Loucy (cell line): ENCODE data around the gene RNU5D-1.

Source experiments
- H2AFZ ChIP-seq: fragments of 200-600 bp; sonication (generic); 2 replicates; pipeline ENCODE4 v1.6.0; 2016; ENCODE audit warnings: antibody characterized with exemption, mild to moderate bottlenecking, low read length, moderate library complexity
- H3F3A ChIP-seq: fragments of 200-600 bp; 2 replicates; pipeline ENCODE4 v1.6.0; 2016; ENCODE audit warnings: antibody characterized with exemption, low read depth, mild to moderate bottlenecking
- H3K27me3 ChIP-seq: fragments of 200-600 bp; sonication (generic); 2 replicates; pipeline ENCODE4 v1.6.1; 2014; ENCODE audit warnings: low read length, mild to moderate bottlenecking; ENCODE audit not compliant: insufficient read depth, poor library complexity, severe bottlenecking
- H3K36me3 ChIP-seq: fragments of 200-600 bp; sonication (generic); 2 replicates; pipeline ENCODE4 v1.6.1; 2016; ENCODE audit warnings: low read length; ENCODE audit not compliant: insufficient read depth
- H3K4me1 ChIP-seq: fragments of 200-600 bp; sonication (generic); 2 replicates; pipeline ENCODE4 v1.5.1; 2014; ENCODE audit warnings: low read length, mild to moderate bottlenecking; ENCODE audit not compliant: insufficient read depth, poor library complexity, severe bottlenecking
- H3K4me2 ChIP-seq: fragments of 200-600 bp; sonication (generic); 2 replicates; pipeline ENCODE4 v1.6.0; 2014; ENCODE audit warnings: antibody characterized with exemption, low read length, low read depth, mild to moderate bottlenecking; ENCODE audit not compliant: poor library complexity, severe bottlenecking
- H3K4me3 ChIP-seq: fragments of 200-600 bp; sonication (generic); 2 replicates; pipeline ENCODE4 v1.5.1; 2014; ENCODE audit warnings: low read length, mild to moderate bottlenecking, mixed read lengths; ENCODE audit not compliant: poor library complexity, severe bottlenecking
- H3K79me2 ChIP-seq: fragments of 200-600 bp; sonication (generic); 2 replicates; pipeline ENCODE4 v1.6.1; 2014; ENCODE audit warnings: low read length; ENCODE audit not compliant: insufficient read depth
- H3K9ac ChIP-seq: fragments of 200-600 bp; sonication (generic); 2 replicates; pipeline ENCODE4 v1.6.0; 2014; ENCODE audit warnings: mild to moderate bottlenecking, low read depth, low read length, moderate library complexity; ENCODE audit not compliant: poor library complexity, severe bottlenecking
- H3K9me2 ChIP-seq: fragments of 200-600 bp; sonication (generic); replicated peaks from 2 replicates; pipeline ENCODE4 v1.6.1; 2016; ENCODE audit warnings: low read depth, low read length, mixed read lengths
- H3K9me3 ChIP-seq: fragments of 200-600 bp; sonication (generic); 2 replicates; pipeline ENCODE4 v1.6.1; 2014; ENCODE audit warnings: mild to moderate bottlenecking, antibody characterized with exemption, low read length, low read depth; ENCODE audit not compliant: insufficient read depth
- H4K20me1 ChIP-seq: fragments of 200-600 bp; sonication (generic); 2 replicates; pipeline ENCODE4 v1.6.0; 2014; ENCODE audit warnings: antibody characterized with exemption, low read length, mild to moderate bottlenecking; ENCODE audit not compliant: insufficient read depth, poor library complexity, severe bottlenecking
- CTCF ChIP-seq: fragments of 200-600 bp; sonication (generic); conservative IDR thresholded peaks from 2 replicates; pipeline ENCODE4 v1.5.1; 2014; ENCODE audit warnings: mild to moderate bottlenecking, antibody characterized with exemption, low read length
- EZH2phosphoT487 ChIP-seq: fragments of 200-600 bp; IDR thresholded peaks from 2 replicates; pipeline ENCODE4 v1.6.1; 2018; ENCODE audit warnings: antibody characterized with exemption, mild to moderate bottlenecking, moderate library complexity, borderline replicate concordance

Gene RNU5D-1

DNA sequence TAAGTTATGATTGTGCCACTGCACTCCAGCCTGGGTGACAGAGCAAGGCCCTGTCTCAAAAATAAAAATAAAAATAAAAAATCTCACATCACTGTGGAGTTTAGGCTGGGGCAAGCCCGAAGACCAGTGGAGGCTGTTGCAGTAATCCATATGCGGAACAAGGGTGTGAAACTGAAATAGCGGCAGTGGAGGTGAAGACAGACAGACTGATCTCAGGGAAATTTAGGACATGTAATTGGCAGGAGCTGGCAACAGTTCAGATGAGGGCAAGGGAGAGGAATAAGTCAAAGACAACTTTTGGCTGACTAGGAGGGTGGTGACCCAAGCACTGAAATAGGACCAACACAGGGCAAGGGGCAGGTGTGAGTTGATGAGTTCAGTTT lies 48.1 kb downstream of the RNU5D-1 start:
- no peak overlapping the region for H3K4me3 ChIP-seq
- no peaks in the 10 kb centered on the region for H3K9me2 ChIP-seq
- TF ChIP-seq CTCF: no peak
- no peak for TF ChIP-seq EZH2phosphoT487
- H2AFZ ChIP-seq: no peak overlapping the region
- H3K9ac ChIP-seq: no peak overlapping the region
- no peaks in the 10 kb centered on the region for H4K20me1 ChIP-seq
- no peaks in the 10 kb centered on the region for H3K79me2 ChIP-seq
- H3F3A ChIP-seq: no peaks in the 10 kb centered on the region
- H3K27me3 ChIP-seq: no peaks in the 10 kb centered on the region
- no peaks in the 10 kb centered on the region for H3K36me3 ChIP-seq
- H3K4me1 ChIP-seq: peaks cover 20% of the 10 kb centered on the region
- H3K9me3 ChIP-seq: no peaks in the 10 kb centered on the region
- H3K4me2 ChIP-seq: no peak overlapping the region

GRCh38 chr1:44681905-44682882 lies 48.8 kb downstream of the RNU5D-1 start:
- Histone ChIP-seq H3K79me2 (no peaks in the 10 kb centered on the region), H3K4me1 (peaks cover 20% of the 10 kb centered on the region), H3K9me3 (no peaks in the 10 kb centered on the region), H3K9ac (no peak overlapping the region), H2AFZ (no peak overlapping the region), H3K4me3 (no peak overlapping the region), H3K36me3 (no peaks in the 10 kb centered on the region), H3K9me2 (no peaks in the 10 kb centered on the region), H3K4me2 (no peak overlapping the region), H4K20me1 (no peaks in the 10 kb centered on the region), H3F3A (no peaks in the 10 kb centered on the region), H3K27me3 (no peaks in the 10 kb centered on the region)
- no peak for TF ChIP-seq CTCF
- no peak for TF ChIP-seq EZH2phosphoT487
